GM20000 (cell line): ENCODE measurements around the gene SMOC2.

Source experiments
- DNase-seq: peaks from one replicate; pipeline ENCODE4 v3.0.0; 2012; ENCODE audit warnings: low spot score
- TF ChIP-seq, protein P1 (sequence below): IDR thresholded peaks from 2 replicates; pipeline ENCODE4 v1.5.1; 2012; ENCODE audit warnings: mild to moderate bottlenecking, control low read depth; ENCODE audit errors: extremely low read depth, missing control alignments

SMOC2 gene

DNA sequence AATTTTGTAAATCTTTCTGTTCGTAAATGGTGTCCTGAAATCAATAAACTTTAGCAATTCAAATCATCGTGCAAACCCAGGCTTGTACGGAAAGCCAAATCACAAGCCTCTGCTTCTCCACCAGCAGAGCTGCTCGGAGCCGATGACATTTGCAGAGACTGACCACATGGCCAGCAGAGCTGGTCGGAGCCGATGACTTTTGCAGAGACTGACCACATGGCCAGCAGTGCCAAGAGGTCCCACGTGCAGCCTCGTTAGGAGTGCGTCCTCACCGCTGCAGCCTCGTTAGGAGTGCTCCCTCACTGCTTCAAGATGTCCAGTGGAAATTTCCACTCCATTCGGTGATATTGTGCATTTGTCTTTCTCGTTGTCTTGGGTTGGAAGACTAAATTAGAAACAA is 28.5 kb downstream of the SMOC2 start:
- no peak for DNase-seq
- TF ChIP-seq, protein P1, sequence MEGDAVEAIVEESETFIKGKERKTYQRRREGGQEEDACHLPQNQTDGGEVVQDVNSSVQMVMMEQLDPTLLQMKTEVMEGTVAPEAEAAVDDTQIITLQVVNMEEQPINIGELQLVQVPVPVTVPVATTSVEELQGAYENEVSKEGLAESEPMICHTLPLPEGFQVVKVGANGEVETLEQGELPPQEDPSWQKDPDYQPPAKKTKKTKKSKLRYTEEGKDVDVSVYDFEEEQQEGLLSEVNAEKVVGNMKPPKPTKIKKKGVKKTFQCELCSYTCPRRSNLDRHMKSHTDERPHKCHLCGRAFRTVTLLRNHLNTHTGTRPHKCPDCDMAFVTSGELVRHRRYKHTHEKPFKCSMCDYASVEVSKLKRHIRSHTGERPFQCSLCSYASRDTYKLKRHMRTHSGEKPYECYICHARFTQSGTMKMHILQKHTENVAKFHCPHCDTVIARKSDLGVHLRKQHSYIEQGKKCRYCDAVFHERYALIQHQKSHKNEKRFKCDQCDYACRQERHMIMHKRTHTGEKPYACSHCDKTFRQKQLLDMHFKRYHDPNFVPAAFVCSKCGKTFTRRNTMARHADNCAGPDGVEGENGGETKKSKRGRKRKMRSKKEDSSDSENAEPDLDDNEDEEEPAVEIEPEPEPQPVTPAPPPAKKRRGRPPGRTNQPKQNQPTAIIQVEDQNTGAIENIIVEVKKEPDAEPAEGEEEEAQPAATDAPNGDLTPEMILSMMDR = no peak

DNA sequence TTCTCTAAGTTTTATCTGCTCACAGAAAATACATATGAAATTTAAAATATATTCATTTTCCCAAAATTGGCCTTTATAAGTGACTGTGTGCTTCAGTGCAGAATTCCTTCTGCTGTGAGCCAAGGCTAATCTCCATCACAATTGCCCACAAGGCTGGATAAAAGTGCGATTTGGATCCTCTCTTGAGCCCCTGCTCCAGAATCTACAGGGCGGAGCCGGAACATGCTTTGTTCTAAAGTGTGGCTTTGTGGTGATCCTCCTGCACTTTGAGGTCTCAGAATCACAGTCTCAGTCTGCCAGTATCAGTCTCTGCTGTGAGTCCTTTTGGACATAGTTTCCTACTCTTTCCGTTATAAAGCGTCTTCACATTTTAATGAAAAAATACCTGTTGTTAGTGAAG is 28.9 kb downstream of the SMOC2 start:
- TF ChIP-seq, protein P1 = no peak
- no peak for DNase-seq

DNA sequence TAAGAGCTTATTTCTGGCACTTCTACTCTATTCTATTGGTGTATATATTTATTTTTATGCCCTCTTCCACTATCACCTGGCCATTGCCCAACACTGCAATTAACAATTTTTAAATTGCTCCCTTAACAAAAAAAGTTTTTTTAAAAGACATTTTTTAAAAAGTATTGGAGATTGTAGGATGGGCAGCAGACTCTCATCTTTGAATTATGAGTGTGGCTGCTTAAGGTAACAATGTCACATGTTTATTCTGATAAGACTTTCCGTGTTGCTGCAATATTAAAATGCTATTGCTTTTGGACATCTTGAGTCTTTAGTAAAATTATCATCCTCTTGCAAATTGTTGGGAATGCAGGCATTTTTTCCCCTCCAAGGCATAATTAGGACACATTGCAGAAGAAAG is 31.4 kb downstream of the SMOC2 start:
- DNase-seq = no peak
- TF ChIP-seq, protein P1 = no peak

DNA sequence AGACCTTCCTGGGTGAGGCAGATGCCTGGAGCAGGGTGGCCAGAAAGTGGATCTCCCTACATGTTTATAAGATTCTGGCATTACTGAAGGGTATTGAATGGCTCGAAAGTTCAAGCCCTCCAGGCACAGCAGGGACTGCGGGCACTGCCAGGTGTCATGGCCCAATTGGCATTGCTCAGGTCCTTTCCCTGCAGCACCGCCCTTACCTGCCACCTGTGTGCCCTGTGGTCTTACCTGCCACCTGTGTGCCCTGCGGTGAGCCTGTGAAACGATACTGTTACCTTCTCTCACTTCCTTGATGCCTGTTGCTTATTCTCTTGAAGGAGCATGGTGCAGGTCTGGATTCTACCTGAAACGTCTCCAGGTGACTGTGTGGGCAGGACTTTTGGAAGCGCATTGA is 32.2 kb downstream of the SMOC2 start:
- TF ChIP-seq, protein P1 = no peak
- no peak for DNase-seq

DNA sequence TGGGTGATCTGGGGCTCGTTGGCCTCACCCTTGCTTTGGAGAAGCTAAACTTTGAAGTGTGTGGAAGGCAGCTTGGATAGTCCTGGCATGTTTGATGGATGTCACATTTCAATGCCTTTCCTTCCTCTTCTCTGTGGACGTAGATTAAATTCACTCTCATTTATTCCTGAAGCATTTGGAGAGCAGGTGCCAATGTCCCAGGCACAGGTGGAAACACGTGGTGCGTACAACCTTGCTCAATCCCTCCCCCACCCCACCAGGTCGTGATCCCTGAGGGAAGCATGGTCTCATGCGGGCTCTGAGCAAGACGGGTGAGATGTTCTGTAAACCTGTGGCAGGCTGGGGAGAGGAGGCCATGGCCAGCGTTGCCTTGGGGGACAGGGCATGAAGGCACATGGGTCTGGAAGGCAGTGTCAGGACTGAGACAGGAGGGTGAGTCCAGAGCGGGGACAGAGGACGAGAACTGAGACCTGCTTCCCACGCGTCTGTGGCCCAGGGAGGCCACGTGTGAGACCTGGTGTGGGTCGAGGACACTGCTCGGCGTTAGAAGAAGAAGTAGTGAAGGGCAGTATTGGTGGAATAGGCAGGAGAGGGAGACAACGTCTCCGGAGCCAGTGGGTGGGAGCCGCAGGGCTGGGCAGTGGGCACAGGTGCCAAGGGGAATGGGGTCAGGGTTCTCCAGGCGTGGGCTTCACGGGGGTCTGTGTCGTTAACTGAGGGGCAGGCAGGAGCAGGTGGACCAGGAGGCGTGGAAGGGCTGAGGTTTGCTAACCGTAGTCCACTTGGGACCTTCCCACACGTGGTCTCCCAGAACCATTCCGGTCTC is 34.4 kb downstream of the SMOC2 start:
- DNase-seq = no peak
- TF ChIP-seq, protein P1 = no peak

DNA sequence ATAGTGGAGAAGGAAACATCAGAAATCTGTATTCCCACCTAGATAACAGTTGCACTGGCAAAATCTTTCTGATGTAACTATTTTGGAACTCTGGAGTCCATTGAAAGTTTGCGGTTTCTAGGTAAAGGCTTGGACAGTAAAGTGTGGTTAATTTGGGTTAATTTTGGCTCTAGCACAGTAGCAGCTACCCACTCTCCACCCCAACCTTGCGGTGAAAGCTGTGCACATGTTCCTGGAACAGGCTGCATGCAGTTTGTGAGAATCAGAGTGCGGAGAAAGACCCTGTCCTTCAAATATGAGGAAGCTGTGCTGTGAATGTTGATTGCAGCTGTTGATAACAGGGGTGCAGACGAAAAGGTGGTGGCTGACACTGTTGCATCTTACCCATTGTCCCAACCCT is 38.4 kb downstream of the SMOC2 start:
- TF ChIP-seq, protein P1 = no peak
- no peak for DNase-seq

DNA sequence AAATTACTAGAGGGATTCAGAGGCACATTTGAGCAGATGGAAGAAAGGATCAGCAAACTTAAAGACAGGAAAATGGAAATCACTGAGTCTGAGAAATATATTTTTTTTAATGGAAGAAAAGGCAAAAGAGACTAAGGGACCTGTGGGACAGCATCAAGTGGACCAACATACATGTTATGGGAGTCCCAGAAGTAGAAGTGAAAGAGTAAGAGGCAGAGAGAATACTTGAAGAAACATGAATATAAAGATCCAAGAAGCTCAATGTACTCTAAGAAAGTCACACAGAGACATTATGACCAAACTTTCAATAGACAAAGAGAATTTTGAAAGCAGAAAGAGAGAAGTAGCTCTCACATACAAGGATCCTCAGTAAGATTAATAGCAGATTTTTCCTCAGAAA is 39.5 kb downstream of the SMOC2 start:
- DNase-seq = no peak
- TF ChIP-seq, protein P1 = no peak
